ENCODE results near the gene ZNF827. TPM values are rescaled to one million over a fixed set of nuclear protein-coding genes. Genes with fewer than 3 reads are reported as not detected.

ZNF827 gene
- total and polyA plus RNA-seq, 2 experiments from 2014 or later = 20.3 to 33.1 TPM

DNA sequence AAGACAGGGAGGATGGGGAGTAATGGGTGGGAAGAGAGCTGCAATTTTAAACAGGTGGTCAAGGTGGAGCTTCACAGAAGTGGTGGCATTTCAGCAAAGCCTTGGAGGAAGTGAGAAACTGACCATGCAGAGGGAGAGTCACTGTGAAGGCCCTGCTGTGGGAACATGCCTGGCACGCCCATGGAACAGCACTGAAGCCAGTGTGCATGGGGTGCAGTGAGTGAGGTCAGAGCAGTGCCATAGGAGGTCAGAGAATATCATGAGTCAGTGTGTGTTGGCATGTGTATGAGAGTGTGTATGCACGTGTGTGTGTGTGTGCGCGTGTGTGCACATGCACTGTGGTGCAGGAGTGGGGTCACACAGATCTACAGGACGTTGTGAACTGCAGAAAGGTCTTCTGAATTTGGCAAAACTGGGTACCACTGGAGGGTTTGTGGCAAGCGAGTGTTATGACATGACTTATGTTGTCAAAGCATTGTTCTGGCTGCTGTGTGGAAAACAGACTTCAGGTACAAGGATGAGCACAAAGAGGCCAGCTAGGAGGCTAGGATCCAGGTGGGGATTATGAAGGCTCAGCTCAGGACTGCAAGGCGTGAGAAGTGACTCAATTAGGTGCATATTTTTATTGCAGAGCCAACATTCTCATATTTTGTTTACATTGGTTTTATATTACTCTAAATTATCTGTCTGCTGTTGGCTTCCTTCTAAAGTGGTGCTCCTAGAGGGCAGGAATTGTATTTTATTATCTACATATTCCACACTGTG is 34.0 kb downstream of the ZNF827 start:
- Histone ChIP-seq H2AFZ (no peak overlapping the region), H3K79me2 (replicated peaks; ENCODE audit: insufficient read depth) (peaks cover 90% of the 10 kb centered on the region), H3K4me3 (no peak overlapping the region), H3K27ac (ENCODE audit: low read depth) (no peak overlapping the region), H3K27me3 (ENCODE audit: insufficient read depth) (no peaks in the 10 kb centered on the region), H3K4me1 (ENCODE audit: insufficient read depth) (peaks cover 41% of the 10 kb centered on the region), H3K9me2 (ENCODE audit: insufficient read depth) (no peaks in the 10 kb centered on the region), H3F3A (replicated peaks; ENCODE audit: low read depth) (peaks cover 3% of the 10 kb centered on the region; the same call in 1 of the 2 replicates), H4K20me1 (replicated peaks; ENCODE audit: insufficient read depth) (no peaks in the 10 kb centered on the region), H3K36me3 (ENCODE audit: insufficient read depth) (peaks cover 7% of the 10 kb centered on the region; the same call in 1 of the 2 replicates), H3K4me2 (no peak overlapping the region)
- H3K9me3 Mint-ChIP-seq = no peaks in the 10 kb centered on the region
- H3K4me1 Mint-ChIP-seq = peaks cover 61% of the 10 kb centered on the region
- DNase-seq (ENCODE audit: low spot score) = no peak
- no peak for TF ChIP-seq CTCF (conservative IDR thresholded peaks at IDR 0.05; ENCODE audit: low read depth in 2 of 2)
- no peak for TF ChIP-seq ZNF114 (CRISPR knock-in tag; IDR thresholded peaks at IDR 0.05)
- no peak for TF ChIP-seq ZNF331 (CRISPR knock-in tag; IDR thresholded peaks at IDR 0.05; ENCODE audit: low read depth)
- no peak for TF ChIP-seq NANOG (IDR thresholded peaks at IDR 0.05; ENCODE audit: borderline replicate concordance)
- TF ChIP-seq EZH2phosphoT487 (IDR thresholded peaks at IDR 0.05; ENCODE audit: unreplicated experiment) = no peak
- TF ChIP-seq, protein P1, sequence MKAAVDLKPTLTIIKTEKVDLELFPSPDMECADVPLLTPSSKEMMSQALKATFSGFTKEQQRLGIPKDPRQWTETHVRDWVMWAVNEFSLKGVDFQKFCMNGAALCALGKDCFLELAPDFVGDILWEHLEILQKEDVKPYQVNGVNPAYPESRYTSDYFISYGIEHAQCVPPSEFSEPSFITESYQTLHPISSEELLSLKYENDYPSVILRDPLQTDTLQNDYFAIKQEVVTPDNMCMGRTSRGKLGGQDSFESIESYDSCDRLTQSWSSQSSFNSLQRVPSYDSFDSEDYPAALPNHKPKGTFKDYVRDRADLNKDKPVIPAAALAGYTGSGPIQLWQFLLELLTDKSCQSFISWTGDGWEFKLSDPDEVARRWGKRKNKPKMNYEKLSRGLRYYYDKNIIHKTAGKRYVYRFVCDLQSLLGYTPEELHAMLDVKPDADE (IDR thresholded peaks at IDR 0.05) = no peak
- no peak for TF ChIP-seq ZNF462 (CRISPR knock-in tag; IDR thresholded peaks at IDR 0.05)
- TF ChIP-seq JUNB (IDR thresholded peaks at IDR 0.05; ENCODE audit: unreplicated experiment) = no peak
- TF ChIP-seq EZH2 (IDR thresholded peaks at IDR 0.05; ENCODE audit: low read depth, unreplicated experiment) = no peak
- no peak for TF ChIP-seq REST (IDR thresholded peaks at IDR 0.05; ENCODE audit: unreplicated experiment)
- no peak overlapping the region for H3K4me3 Mint-ChIP-seq
- H3K27me3 Mint-ChIP-seq (ENCODE audit: insufficient read depth, low read depth, poor library complexity) = peaks cover 8% of the 10 kb centered on the region
- peaks cover 39% of the 10 kb centered on the region for H3K36me3 Mint-ChIP-seq (ENCODE audit: low read depth)
- H3K27ac Mint-ChIP-seq = peak overlapping the region; percentile 34
- ATAC-seq = no peak

All from GM23338 (cell line).